HepG2 (cell line): ENCODE results near the gene MXRA7. TPM values are rescaled to one million over a fixed set of nuclear protein-coding genes. Genes with fewer than 3 reads are reported as not detected.

Experiments
- ATAC-seq: fragments of 200-7000 bp; cut with Tn5 transposase; 3 replicates; pipeline ENCODE4 v1.9.1; 2020; ENCODE audit warnings: mild to moderate bottlenecking, moderate library complexity
- BruUV-seq: library from RNA; stranded (reverse); fragments of 400-500 nt; replicated peaks from 2 replicates; lab custom pipeline; 2021; lab: Mats Ljungman, UMichigan
- CTCF ChIA-PET: fragments of 300-600 bp; formaldehyde crosslinking; extraction: SDS; loops from one replicate; lab custom pipeline; 2021; ENCODE audit warnings: low total read pairs, inconsistent platforms, low intra/inter-chr PET ratio; lab: Yijun Ruan, JAX
- POLR2A ChIA-PET: fragments of 350-600 bp; sonication (Branson Sonifier 250); formaldehyde crosslinking; loops from one replicate; lab custom pipeline; 2020; ENCODE audit warnings: antibody characterized with exemption, inconsistent platforms; lab: Yijun Ruan, JAX
- DNase-seq: peaks from one replicate; pipeline ENCODE4 v3.0.0-alpha.2; 2015; ENCODE audit warnings: low spot score
- FAIRE-seq: peaks from 3 replicates; lab custom pipeline; 2011; peaks lifted over from hg19 to GRCh38; lab: Jason Lieb, UNC
- H2AFZ ChIP-seq: one replicate; pipeline ENCODE4 v1.6.1; 2011; ENCODE audit warnings: low read length, inconsistent platforms
- H3K27ac ChIP-seq: fragments of 300-600 bp; 3 replicates; pipeline ENCODE4 v1.8.0; 2011; ENCODE audit warnings: mixed run types, mild to moderate bottlenecking, mixed read lengths, low read length, inconsistent platforms; ENCODE audit not compliant: insufficient read depth; ENCODE audit errors: extremely low read length
- H3K27me3 ChIP-seq, 2 experiments: fragments of 200-600 bp in 1 of 2; 2 replicates in 1 of 2; 3 replicates in 1 of 2; pipeline versions ENCODE4 v1.6.0 to v1.8.0; 2011; ENCODE audit warnings: low read length in 2 of 2, mild to moderate bottlenecking in 2 of 2, moderate library complexity in 2 of 2, inconsistent platforms in 1 of 2; ENCODE audit not compliant: insufficient read depth in 2 of 2, control insufficient read depth in 1 of 2
- H3K36me3 ChIP-seq, 2 experiments: fragments of 200-600 bp in 1 of 2; replicated peaks in 1 of 2; 2 replicates in 1 of 2; 3 replicates in 1 of 2; pipeline versions ENCODE4 v1.5.1 to v1.8.0; 2011; ENCODE audit warnings: low read length in 2 of 2, inconsistent platforms in 1 of 2; ENCODE audit not compliant: insufficient read depth in 2 of 2, control insufficient read depth in 1 of 2
- H3K4me1 ChIP-seq: 2 replicates; pipeline ENCODE4 v1.5.1; 2012; ENCODE audit warnings: low read length, inconsistent platforms; ENCODE audit not compliant: insufficient read depth
- H3K4me2 ChIP-seq: 2 replicates; pipeline ENCODE4 v1.6.0; 2011; ENCODE audit warnings: low read depth, low read length, inconsistent platforms
- H3K4me3 ChIP-seq, 3 experiments: fragments of 200-600 bp in 1 of 3; sonication (generic), shearing (Covaris generic) in 1 of 3; replicated peaks in 1 of 3; 2 replicates each; pipeline ENCODE4 v1.5.1; 2011 to 2016; ENCODE audit warnings: low read length in 3 of 3, inconsistent platforms in 2 of 3, low read depth in 2 of 3, mild to moderate bottlenecking in 2 of 3, control low read depth in 1 of 3, mixed read lengths in 1 of 3; ENCODE audit not compliant: insufficient read depth in 1 of 3
- H3K79me2 ChIP-seq: one replicate; pipeline ENCODE4 v1.6.1; 2011; ENCODE audit warnings: low read length, inconsistent platforms; ENCODE audit not compliant: insufficient read depth
- H3K9ac ChIP-seq: 2 replicates; pipeline ENCODE4 v1.6.0; 2011; ENCODE audit warnings: mild to moderate bottlenecking, low read depth, low read length, inconsistent platforms; ENCODE audit not compliant: insufficient read depth
- H3K9me3 ChIP-seq: 2 replicates; pipeline ENCODE4 v1.5.1; 2012; ENCODE audit warnings: mild to moderate bottlenecking, low read length
- H4K20me1 ChIP-seq: 2 replicates; pipeline ENCODE4 v1.6.0; 2011; ENCODE audit warnings: inconsistent platforms, mild to moderate bottlenecking, low read length, moderate library complexity; ENCODE audit not compliant: insufficient read depth
- AGO2 ChIP-seq: fragments of 200-400 bp; formaldehyde crosslinking; optimal IDR thresholded peaks from 2 replicates; pipeline ENCODE3; 2017; ENCODE audit warnings: mild to moderate bottlenecking, low read depth, low read length, moderate library complexity
- ZNF687 ChIP-seq: sonication (generic); formaldehyde crosslinking; IDR thresholded peaks from 2 replicates; pipeline ENCODE4 v1.5.1; 2020; ENCODE audit warnings: mild to moderate bottlenecking, missing genetic modification reagents, moderate library complexity
- WGBS: methylation state at CpG from one replicate; pipeline ENCODE4 v1.1.6; 2017; ENCODE audit warnings: low lambda C conversion rate; 5-methylcytosine and 5-hydroxymethylcytosine counted together
- in situ Hi-C: cut with HindIII; loops from 2 replicates; pipeline ENCODE4 v1.10.0; 2017; ENCODE audit warnings: low pct_unique_long_range_greater_than_20kb; ENCODE audit not compliant: extremely low pct_ligation_motif_present
- intact Hi-C: fragments of 100-400 bp; cut with micrococcal nuclease; formaldehyde crosslinking; loops from one replicate; pipeline ENCODE4 v1.10.0; 2022; ENCODE audit not compliant: unreplicated experiment
- polyA plus RNA-seq, 8 experiments: library from polyadenylated mRNA; depleted of rRNA in 3 of 8; stranded (reverse) in 7 of 8; unstranded in 1 of 8; fragments of >200 nt; fragmentation: Illumina TruSeq in 4 of 8; extraction: Trizol in 4 of 8; gene quantifications; 2 replicates each; pipeline versions ENCODE4 v1.2.1 to v1.2.3, GENCODE V29; 2011 to 2016; ENCODE audit warnings: low read depth in 4 of 8, missing spikeins in 1 of 8, mixed read lengths in 1 of 8; ENCODE audit not compliant: insufficient read depth in 1 of 8
- total RNA-seq, 5 experiments: library from RNA; depleted of rRNA; stranded (reverse); fragments of >200 nt; fragmentation: Illumina TruSeq; extraction: Trizol; gene quantifications; 2 replicates each; pipeline ENCODE4 v1.2.3, GENCODE V29; 2016; ENCODE audit warnings: low read depth in 1 of 5
- TF ChIP-seq, protein P1 (sequence below): IDR thresholded peaks from 2 replicates; pipeline ENCODE4 v1.6.1; 2016; ENCODE audit warnings: mild to moderate bottlenecking

The MXRA7 gene
- total and polyA plus RNA-seq, 2 of the 13 experiments (the other 11 are each of a cell fraction or from before 2014, with no cell fraction given): 44.8 to 112 TPM

DNA sequence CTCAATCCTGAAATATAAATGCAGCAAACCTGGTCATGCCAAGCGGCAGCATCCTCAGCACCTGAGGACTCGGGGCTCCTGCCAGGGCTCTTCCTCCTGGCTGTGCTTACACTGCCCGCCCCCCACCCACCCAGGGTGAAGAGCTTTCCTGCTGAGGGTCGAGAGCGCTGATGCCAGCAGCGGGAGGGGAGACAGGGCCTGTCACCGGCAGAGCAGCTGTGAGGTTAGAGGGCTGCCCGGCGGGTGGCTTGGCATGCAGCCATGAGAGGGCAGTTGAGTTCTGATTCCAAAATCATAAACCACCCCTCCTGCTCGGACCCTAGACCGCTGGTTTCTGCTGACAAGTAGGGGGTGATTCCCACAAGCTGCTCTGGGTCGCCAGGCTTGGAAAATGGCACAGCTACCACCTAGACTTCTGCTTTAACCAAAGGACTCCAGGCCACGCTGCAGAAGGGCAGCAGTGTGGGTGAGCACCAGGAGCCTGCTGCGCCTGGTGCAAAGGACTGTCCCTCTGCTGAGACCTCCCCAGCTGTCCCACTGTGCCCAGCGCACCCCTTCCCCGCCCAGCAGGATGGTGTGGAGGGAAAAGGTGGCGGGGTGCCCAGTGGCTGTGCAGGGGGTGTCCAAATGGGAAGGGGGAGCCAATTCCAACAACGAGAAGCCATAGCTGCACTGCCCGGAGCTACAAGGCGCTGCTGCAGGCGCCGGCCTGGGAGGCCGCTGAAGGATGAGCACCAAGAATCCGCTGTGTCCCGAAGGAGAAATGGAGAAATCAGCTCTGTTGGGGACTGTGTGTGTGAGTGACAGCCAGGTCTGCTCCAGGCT, 26.6 kb downstream of the MXRA7 start:
- no peaks in the 10 kb centered on the region for H3K9me3 ChIP-seq
- CTCF ChIA-PET: interaction anchor here (1.2 kb wide), 1 partner anchor 31 kb away, joined by 4 read pairs; no protein-coding TSS in a partner anchor
- H3K27ac ChIP-seq: no peak overlapping the region
- FAIRE-seq: no peak
- H4K20me1 ChIP-seq: no peaks in the 10 kb centered on the region
- no peak for ATAC-seq
- POLR2A ChIA-PET: interaction anchor here (1.3 kb wide), 1 partner anchor 13 kb away, joined by 3 read pairs; no protein-coding TSS in a partner anchor
- intact Hi-C loops: no loop called here
- H3K79me2 ChIP-seq: no peaks in the 10 kb centered on the region
- no peaks in the 10 kb centered on the region for H3K27me3 ChIP-seq
- no peak overlapping the region for H3K9ac ChIP-seq
- TF ChIP-seq, protein P1, sequence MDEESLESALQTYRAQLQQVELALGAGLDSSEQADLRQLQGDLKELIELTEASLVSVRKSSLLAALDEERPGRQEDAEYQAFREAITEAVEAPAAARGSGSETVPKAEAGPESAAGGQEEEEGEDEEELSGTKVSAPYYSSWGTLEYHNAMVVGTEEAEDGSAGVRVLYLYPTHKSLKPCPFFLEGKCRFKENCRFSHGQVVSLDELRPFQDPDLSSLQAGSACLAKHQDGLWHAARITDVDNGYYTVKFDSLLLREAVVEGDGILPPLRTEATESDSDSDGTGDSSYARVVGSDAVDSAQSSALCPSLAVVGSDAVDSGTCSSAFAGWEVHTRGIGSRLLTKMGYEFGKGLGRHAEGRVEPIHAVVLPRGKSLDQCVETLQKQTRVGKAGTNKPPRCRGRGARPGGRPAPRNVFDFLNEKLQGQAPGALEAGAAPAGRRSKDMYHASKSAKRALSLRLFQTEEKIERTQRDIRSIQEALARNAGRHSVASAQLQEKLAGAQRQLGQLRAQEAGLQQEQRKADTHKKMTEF (CRISPR knock-in tag): no peak
- 0 out of 2 replicates have a peak, but pooled peaks have one; percentile 7 for TF ChIP-seq ZNF687 (CRISPR knock-in tag)
- peak; percentile 45 for TF ChIP-seq AGO2
- TF ChIP-seq, all 625 proteins: peak for 2
- H3K36me3 ChIP-seq: peaks cover 7 to 18% of the 10 kb centered on the region in 2 experiments; a peak in 4 of 5 replicates
- in situ Hi-C loops: loop anchor here (5.0 kb wide), 1 partner anchor 33 kb away; no protein-coding TSS in a partner anchor
- no peak overlapping the region for H3K4me2 ChIP-seq
- no TSS peak for BruUV-seq
- H3K4me1 ChIP-seq: peaks cover 37% of the 10 kb centered on the region
- DNase-seq: no peak
- H2AFZ ChIP-seq: no peak overlapping the region
- H3K4me3 ChIP-seq: no peak overlapping the region
- WGBS: 97% methylated on average over 19 of the region's 25 CpGs
